ENCODE data around the gene DHRS11. TPM values are rescaled to one million over a fixed set of nuclear protein-coding genes. Genes with fewer than 3 reads are reported as not detected.
A peak's percentile ranks its signal among the peaks of the same experiment; 100 is the strongest.

Gene DHRS11, protein sequence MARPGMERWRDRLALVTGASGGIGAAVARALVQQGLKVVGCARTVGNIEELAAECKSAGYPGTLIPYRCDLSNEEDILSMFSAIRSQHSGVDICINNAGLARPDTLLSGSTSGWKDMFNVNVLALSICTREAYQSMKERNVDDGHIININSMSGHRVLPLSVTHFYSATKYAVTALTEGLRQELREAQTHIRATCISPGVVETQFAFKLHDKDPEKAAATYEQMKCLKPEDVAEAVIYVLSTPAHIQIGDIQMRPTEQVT
- 13.4 and 16.1 TPM in 2 replicates for total RNA-seq (2013; cell fraction: nucleolus; rRNA removed)
- total RNA-seq (2014; rRNA removed), result 13.2 and 13.3 TPM in 2 replicates
- 9.0 and 9.4 TPM in 2 replicates for total RNA-seq (2014; rRNA removed; fragmentation: Illumina TruSeq; extraction: Trizol)
- 12.0 and 13.1 TPM in 2 replicates for total RNA-seq (2021)
- polyA plus RNA-seq (2011; ENCODE audit: low read depth), result 6.0 TPM
- polyA plus RNA-seq (2011; rRNA removed), result 13.3 and 23.0 TPM in 2 replicates
- 32.0 and 35.9 TPM in 2 replicates for polyA plus RNA-seq (2011; cell fraction: cytosol; rRNA removed)
- 37.7 and 38.6 TPM in 2 replicates for polyA plus RNA-seq (2011; cell fraction: nucleus; rRNA removed)
- 6.8 and 7.1 TPM in 2 replicates for polyA plus RNA-seq (2012)
- 18.0 and 20.2 TPM in 2 replicates for polyA plus RNA-seq (2014; fragmentation: Illumina TruSeq; extraction: Trizol)
- 1 to 10 TPM; 3.4 to 5.8 TPM for polyA plus RNA-seq (2014; fragmentation: Nextera tagmentation; extraction: Ambion mirVana)
- polyA plus RNA-seq (2014; rRNA removed), result 18.3 and 23.0 TPM in 2 replicates
- polyA plus RNA-seq (2016; fragmentation: Nextera tagmentation; extraction: Ambion mirVana), result 10 to 100 TPM; 15.9 to 19.5 TPM
- polyA minus RNA-seq (2011; rRNA and poly(A)+ RNA removed), result 23.6 and 27.9 TPM in 2 replicates
- polyA minus RNA-seq (2011; cell fraction: cytosol; rRNA and poly(A)+ RNA removed), result 5.9 and 10.3 TPM in 2 replicates
- polyA minus RNA-seq (2011; cell fraction: nucleus; rRNA and poly(A)+ RNA removed), result 5.0 and 8.2 TPM in 2 replicates
- percentile 65 among the genes with signal in this experiment for Bru-seq, nascent RNA
- percentile 68 among the genes with signal in this experiment for BruChase-seq, experiment 1, labeled RNA remaining after a 6-hour chase
- BruChase-seq, experiment 2, labeled RNA remaining after a 2-hour chase, result percentile 66 among the genes with signal in this experiment
- long read RNA-seq, experiment 1, partial matches to known transcripts, result 1 of 1 reads
- long read RNA-seq, experiment 1, other reads (novel, unspliced or antisense), result 0 of 1 reads
- long read RNA-seq, experiment 2, full-length matches to known transcripts, result 1 of 2 reads
- long read RNA-seq, experiment 2, partial matches to known transcripts, result 1 of 2 reads
- long read RNA-seq, experiment 2, other reads (novel, unspliced or antisense), result 0 of 2 reads

DNA sequence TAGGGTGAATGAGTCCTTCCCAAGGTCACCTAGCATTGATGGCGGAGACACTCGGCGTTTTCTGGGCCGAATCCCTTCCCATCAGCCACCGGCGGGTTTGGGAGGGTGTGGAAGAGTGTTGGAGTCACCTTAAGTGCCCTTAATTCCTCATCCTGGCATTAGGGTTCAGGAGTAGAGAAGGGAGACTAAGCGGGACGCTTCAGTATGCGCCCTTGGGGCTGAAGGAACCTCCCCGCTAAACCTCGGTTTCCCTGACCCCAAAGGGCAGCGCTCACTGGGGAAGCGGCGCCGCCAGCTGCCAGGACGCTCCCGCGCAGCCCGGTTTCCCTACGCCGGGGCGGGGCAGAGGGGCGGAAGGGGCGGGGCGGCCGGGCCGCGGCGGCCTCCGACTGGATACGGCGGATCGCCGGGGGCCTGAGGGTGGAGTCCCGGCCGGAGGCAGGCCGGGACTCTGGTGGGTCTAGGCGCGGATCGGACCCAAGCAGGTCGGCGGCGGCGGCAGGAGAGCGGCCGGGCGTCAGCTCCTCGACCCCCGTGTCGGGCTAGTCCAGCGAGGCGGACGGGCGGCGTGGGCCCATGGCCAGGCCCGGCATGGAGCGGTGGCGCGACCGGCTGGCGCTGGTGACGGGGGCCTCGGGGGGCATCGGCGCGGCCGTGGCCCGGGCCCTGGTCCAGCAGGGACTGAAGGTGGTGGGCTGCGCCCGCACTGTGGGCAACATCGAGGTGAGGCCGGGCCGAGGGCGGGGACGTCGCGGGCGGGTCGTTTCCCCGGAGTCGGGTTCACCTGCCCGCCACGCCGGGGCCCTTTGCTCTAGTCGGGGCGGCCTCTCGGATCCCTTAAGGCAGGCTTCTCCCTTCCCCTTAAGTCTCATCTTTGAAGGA is at the start of gene DHRS11:
Gene DHRS11, plus strand, starts transcription at position 446 of the 882 bp plus-strand sequence. Its CDS starts 131 bp downstream, at position 577.
- 1% methylated on average over 48 of the region's 87 CpGs for WGBS (ENCODE audit: insufficient coverage, insufficient replicate concordance, low lambda C conversion rate, missing lambda C conversion rate)
- intact Hi-C loops (cut with micrococcal nuclease; ENCODE audit: unreplicated experiment), result no loop called here
- ChIA-PET SMC1A (ENCODE audit: uncharacterized antibody, unreplicated experiment) (interaction anchor here (1.2 to 2.5 kb wide), 2 partner anchors 9 to 11 kb away, joined by 3 to 15 read pairs; partner anchors contain the start of gene MRM1), RAD21 (ENCODE audit: unreplicated experiment) (interaction anchor here (1.0 to 3.7 kb wide), 2 partner anchors 10 to 622 kb away, joined by 3 to 18 read pairs; partner anchors contain the start of gene MRM1), POLR2A (interaction anchor here (1.0 to 1.3 kb wide), 2 partner anchors 10 to 47 kb away, joined by 4 to 6 read pairs; partner anchors contain the start of genes GGNBP2 and MRM1), CTCF (interaction anchor here (0.9 to 2.6 kb wide), 3 partner anchors 11 to 57 kb away, joined by 3 to 30 read pairs (median 4); partner anchors contain the start of genes MRM1, MYO19 and PIGW)
- Histone ChIP-seq H4K20me1 (ENCODE audit: control insufficient read depth, insufficient read depth) (no peaks in the 10 kb centered on the region), H3K79me2 (ENCODE audit: control insufficient read depth, insufficient read depth, low read length) (no peaks in the 10 kb centered on the region), H3K36me3 (ENCODE audit: control insufficient read depth in 2 of 2, insufficient read depth in 2 of 2, low read length in 1 of 2) (peaks cover 5 to 10% of the 10 kb centered on the region in 2 experiments), H3K4me2 (ENCODE audit: control insufficient read depth, insufficient read depth) (peak within 1 kb of the TSS; percentile 91), H3K27me3 (replicated peaks in 1 of 2; ENCODE audit: control insufficient read depth in 2 of 2, insufficient read depth in 2 of 2, low read length in 1 of 2) (no peaks in the 10 kb centered on the region), H3K9me3 (replicated peaks; ENCODE audit: control insufficient read depth, insufficient read depth, low read length) (no peaks in the 10 kb centered on the region), H3K27ac (ENCODE audit: control insufficient read depth, insufficient read depth) (peak within 1 kb of the TSS; percentile 43; the same call in 1 of the 2 replicates), H2AFZ (ENCODE audit: control insufficient read depth, low read depth, low read length) (peak within 1 kb of the TSS; percentile 75), H3K4me1 (ENCODE audit: control insufficient read depth, insufficient read depth, low read length) (peaks cover 16% of the 10 kb centered on the region), H3K4me3 (peak within 1 kb of the TSS; percentile 84), H3K9ac (ENCODE audit: control insufficient read depth, insufficient read depth, low read length) (peak within 1 kb of the TSS; percentile 70)
- FAIRE-seq (no peak), ATAC-seq (peak; percentile 98), DNase-seq (ENCODE audit: low read depth, low spot score) (no peak)
- BruUV-seq (replicated peaks), result no TSS peak
- in situ Hi-C loops (cut with MboI), result no loop called here
- no peak for TF ChIP-seq JUND (IDR thresholded peaks at IDR 0.05; ENCODE audit: low read depth, low read length)
- TF ChIP-seq NFYB (IDR thresholded peaks at IDR 0.05; ENCODE audit: insufficient read depth, low read depth, low read length), result peak; percentile 27; the same call in 1 of the 2 replicates
- TF ChIP-seq NRF1 (conservative IDR thresholded peaks at IDR 0.05; ENCODE audit: low read depth, low read length), result 0 out of 2 replicates have a peak, but pooled peaks have one; percentile 9
- TF ChIP-seq, protein P1, sequence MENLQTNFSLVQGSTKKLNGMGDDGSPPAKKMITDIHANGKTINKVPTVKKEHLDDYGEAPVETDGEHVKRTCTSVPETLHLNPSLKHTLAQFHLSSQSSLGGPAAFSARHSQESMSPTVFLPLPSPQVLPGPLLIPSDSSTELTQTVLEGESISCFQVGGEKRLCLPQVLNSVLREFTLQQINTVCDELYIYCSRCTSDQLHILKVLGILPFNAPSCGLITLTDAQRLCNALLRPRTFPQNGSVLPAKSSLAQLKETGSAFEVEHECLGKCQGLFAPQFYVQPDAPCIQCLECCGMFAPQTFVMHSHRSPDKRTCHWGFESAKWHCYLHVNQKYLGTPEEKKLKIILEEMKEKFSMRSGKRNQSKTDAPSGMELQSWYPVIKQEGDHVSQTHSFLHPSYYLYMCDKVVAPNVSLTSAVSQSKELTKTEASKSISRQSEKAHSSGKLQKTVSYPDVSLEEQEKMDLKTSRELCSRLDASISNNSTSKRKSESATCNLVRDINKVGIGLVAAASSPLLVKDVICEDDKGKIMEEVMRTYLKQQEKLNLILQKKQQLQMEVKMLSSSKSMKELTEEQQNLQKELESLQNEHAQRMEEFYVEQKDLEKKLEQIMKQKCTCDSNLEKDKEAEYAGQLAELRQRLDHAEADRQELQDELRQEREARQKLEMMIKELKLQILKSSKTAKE (IDR thresholded peaks at IDR 0.05; ENCODE audit: low read depth, poor library complexity, severe bottlenecking), result no peak
- TF ChIP-seq, protein P2, sequence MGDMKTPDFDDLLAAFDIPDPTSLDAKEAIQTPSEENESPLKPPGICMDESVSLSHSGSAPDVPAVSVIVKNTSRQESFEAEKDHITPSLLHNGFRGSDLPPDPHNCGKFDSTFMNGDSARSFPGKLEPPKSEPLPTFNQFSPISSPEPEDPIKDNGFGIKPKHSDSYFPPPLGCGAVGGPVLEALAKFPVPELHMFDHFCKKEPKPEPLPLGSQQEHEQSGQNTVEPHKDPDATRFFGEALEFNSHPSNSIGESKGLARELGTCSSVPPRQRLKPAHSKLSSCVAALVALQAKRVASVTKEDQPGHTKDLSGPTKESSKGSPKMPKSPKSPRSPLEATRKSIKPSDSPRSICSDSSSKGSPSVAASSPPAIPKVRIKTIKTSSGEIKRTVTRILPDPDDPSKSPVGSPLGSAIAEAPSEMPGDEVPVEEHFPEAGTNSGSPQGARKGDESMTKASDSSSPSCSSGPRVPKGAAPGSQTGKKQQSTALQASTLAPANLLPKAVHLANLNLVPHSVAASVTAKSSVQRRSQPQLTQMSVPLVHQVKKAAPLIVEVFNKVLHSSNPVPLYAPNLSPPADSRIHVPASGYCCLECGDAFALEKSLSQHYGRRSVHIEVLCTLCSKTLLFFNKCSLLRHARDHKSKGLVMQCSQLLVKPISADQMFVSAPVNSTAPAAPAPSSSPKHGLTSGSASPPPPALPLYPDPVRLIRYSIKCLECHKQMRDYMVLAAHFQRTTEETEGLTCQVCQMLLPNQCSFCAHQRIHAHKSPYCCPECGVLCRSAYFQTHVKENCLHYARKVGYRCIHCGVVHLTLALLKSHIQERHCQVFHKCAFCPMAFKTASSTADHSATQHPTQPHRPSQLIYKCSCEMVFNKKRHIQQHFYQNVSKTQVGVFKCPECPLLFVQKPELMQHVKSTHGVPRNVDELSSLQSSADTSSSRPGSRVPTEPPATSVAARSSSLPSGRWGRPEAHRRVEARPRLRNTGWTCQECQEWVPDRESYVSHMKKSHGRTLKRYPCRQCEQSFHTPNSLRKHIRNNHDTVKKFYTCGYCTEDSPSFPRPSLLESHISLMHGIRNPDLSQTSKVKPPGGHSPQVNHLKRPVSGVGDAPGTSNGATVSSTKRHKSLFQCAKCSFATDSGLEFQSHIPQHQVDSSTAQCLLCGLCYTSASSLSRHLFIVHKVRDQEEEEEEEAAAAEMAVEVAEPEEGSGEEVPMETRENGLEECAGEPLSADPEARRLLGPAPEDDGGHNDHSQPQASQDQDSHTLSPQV (IDR thresholded peaks at IDR 0.05), result no peak
- TF ChIP-seq IKZF1 (conservative IDR thresholded peaks at IDR 0.05), result peak; percentile 57
